Mesenchymal stem cell (in vitro differentiated cells and primary cell): Measurements from ENCODE around the gene TSN. TPM values are rescaled to one million over a fixed set of nuclear protein-coding genes. Genes with fewer than 3 reads are reported as not detected.
A peak's percentile ranks its signal among the peaks of the same experiment; 100 is the strongest.

ENCODE experiments used
- DNase-seq: peaks from one replicate; pipeline ENCODE4 v3.0.0-alpha.2; 2013
- H2AFZ ChIP-seq: one replicate; pipeline ENCODE4 v1.6.1; 2013; ENCODE audit warnings: low read depth, mild to moderate bottlenecking, control low read depth, inconsistent platforms, low read length, moderate library complexity
- H2AK5ac ChIP-seq: 2 replicates; pipeline ENCODE4 v1.6.1; 2013; ENCODE audit warnings: low read length, moderate library complexity, mild to moderate bottlenecking, inconsistent platforms; ENCODE audit not compliant: severe bottlenecking
- H2BK120ac ChIP-seq: one replicate; pipeline ENCODE4 v1.6.1; 2013; ENCODE audit warnings: low read depth, mild to moderate bottlenecking, inconsistent platforms, low read length, moderate library complexity
- H2BK12ac ChIP-seq, 2 experiments: one replicate each; pipeline ENCODE4 v1.6.1; 2013; ENCODE audit warnings: inconsistent platforms in 2 of 2, low read length in 2 of 2, mild to moderate bottlenecking in 2 of 2, moderate library complexity in 2 of 2, control low read depth in 1 of 2
- H2BK15ac ChIP-seq: one replicate; pipeline ENCODE4 v1.6.1; 2013; ENCODE audit warnings: mild to moderate bottlenecking, low read depth, inconsistent platforms; ENCODE audit not compliant: poor library complexity, severe bottlenecking
- H2BK5ac ChIP-seq: 2 replicates; pipeline ENCODE4 v1.6.1; 2013; ENCODE audit warnings: low read depth, mild to moderate bottlenecking, low read length, control low read depth, inconsistent platforms; ENCODE audit not compliant: poor library complexity, severe bottlenecking
- H3K14ac ChIP-seq, 2 experiments: one replicate each; pipeline ENCODE4 v1.6.1; 2013; ENCODE audit warnings: inconsistent platforms in 2 of 2, low read length in 2 of 2, control low read depth in 1 of 2, mild to moderate bottlenecking in 1 of 2, moderate library complexity in 1 of 2
- H3K18ac ChIP-seq, 2 experiments: one replicate each; pipeline ENCODE4 v1.6.1; 2013; ENCODE audit warnings: inconsistent platforms in 2 of 2, low read length in 2 of 2, control low read depth in 1 of 2, low read depth in 1 of 2, mild to moderate bottlenecking in 1 of 2
- H3K23ac ChIP-seq, 2 experiments: one replicate each; pipeline ENCODE4 v1.6.1; 2013; ENCODE audit warnings: inconsistent platforms in 2 of 2, low read length in 2 of 2, mild to moderate bottlenecking in 2 of 2, moderate library complexity in 2 of 2, control low read depth in 1 of 2
- H3K27ac ChIP-seq: 2 replicates; pipeline ENCODE4 v1.5.1; 2013; ENCODE audit warnings: mild to moderate bottlenecking, moderate library complexity, low read length, control low read depth, inconsistent platforms; ENCODE audit not compliant: poor library complexity, severe bottlenecking
- H3K27me3 ChIP-seq, 2 experiments: 2 replicates each; pipeline versions ENCODE4 v1.6.1 to v1.7.0; 2013; ENCODE audit warnings: low read length in 2 of 2, mild to moderate bottlenecking in 2 of 2, moderate library complexity in 2 of 2, control low read depth in 1 of 2, inconsistent platforms in 1 of 2; ENCODE audit not compliant: control insufficient read depth in 1 of 2, insufficient read depth in 1 of 2
- H3K36me3 ChIP-seq, 2 experiments: 2 replicates each; pipeline versions ENCODE4 v1.6.1 to v1.7.0; 2013; ENCODE audit warnings: low read length in 2 of 2, control low read depth in 1 of 2, inconsistent platforms in 1 of 2, low read depth in 1 of 2, mild to moderate bottlenecking in 1 of 2; ENCODE audit not compliant: insufficient read depth in 2 of 2, control insufficient read depth in 1 of 2
- H3K4ac ChIP-seq, 2 experiments: one replicate each; pipeline ENCODE4 v1.6.1; 2013; ENCODE audit warnings: inconsistent platforms in 2 of 2, low read length in 2 of 2, mild to moderate bottlenecking in 2 of 2, moderate library complexity in 2 of 2, control low read depth in 1 of 2, low read depth in 1 of 2
- H3K4me1 ChIP-seq: 2 replicates; pipeline ENCODE4 v1.6.1; 2013; ENCODE audit warnings: low read depth, low read length, control low read depth; ENCODE audit not compliant: control insufficient read depth, insufficient read depth
- H3K4me2 ChIP-seq: 2 replicates; pipeline ENCODE4 v1.6.1; 2013; ENCODE audit warnings: low read length, mild to moderate bottlenecking, inconsistent platforms; ENCODE audit not compliant: poor library complexity, severe bottlenecking
- H3K4me3 ChIP-seq, 2 experiments: 2 replicates each; pipeline versions ENCODE4 v1.5.1 to v1.7.0; 2013; ENCODE audit warnings: low read length in 2 of 2, mild to moderate bottlenecking in 2 of 2, control low read depth in 1 of 2, low read depth in 1 of 2; ENCODE audit not compliant: insufficient read depth in 1 of 2
- H3K79me1 ChIP-seq: replicated peaks from 2 replicates; pipeline ENCODE4 v1.6.1; 2013; ENCODE audit warnings: mild to moderate bottlenecking, control low read depth, low read length, inconsistent platforms; ENCODE audit not compliant: poor library complexity, severe bottlenecking
- H3K9ac ChIP-seq: 2 replicates; pipeline ENCODE4 v1.7.0; 2013; ENCODE audit warnings: mild to moderate bottlenecking, low read length, moderate library complexity
- H3K9me3 ChIP-seq: 2 replicates; pipeline ENCODE4 v1.7.0; 2013; ENCODE audit warnings: mild to moderate bottlenecking, low read length; ENCODE audit not compliant: control insufficient read depth
- H4K8ac ChIP-seq: one replicate; pipeline ENCODE4 v1.6.1; 2013; ENCODE audit warnings: inconsistent platforms, mild to moderate bottlenecking, low read length, moderate library complexity
- H4K91ac ChIP-seq: one replicate; pipeline ENCODE4 v1.6.1; 2013; ENCODE audit warnings: mild to moderate bottlenecking, low read length, inconsistent platforms
- WGBS: methylation state at CpG from one replicate; pipeline ENCODE4 v1.1.7; 2013; ENCODE audit warnings: mixed read lengths; 5-methylcytosine and 5-hydroxymethylcytosine counted together
- polyA plus RNA-seq, 2 experiments: library from polyadenylated mRNA; stranded (reverse); fragments of 200-250 nt; gene quantifications; one replicate each; pipeline ENCODE4 v1.2.3, GENCODE V29; 2013

TSN gene
- 28.6 TPM for polyA plus RNA-seq (2013, experiment 1 of 2)
- 29.9 TPM for polyA plus RNA-seq (2013, experiment 2 of 2)

DNA sequence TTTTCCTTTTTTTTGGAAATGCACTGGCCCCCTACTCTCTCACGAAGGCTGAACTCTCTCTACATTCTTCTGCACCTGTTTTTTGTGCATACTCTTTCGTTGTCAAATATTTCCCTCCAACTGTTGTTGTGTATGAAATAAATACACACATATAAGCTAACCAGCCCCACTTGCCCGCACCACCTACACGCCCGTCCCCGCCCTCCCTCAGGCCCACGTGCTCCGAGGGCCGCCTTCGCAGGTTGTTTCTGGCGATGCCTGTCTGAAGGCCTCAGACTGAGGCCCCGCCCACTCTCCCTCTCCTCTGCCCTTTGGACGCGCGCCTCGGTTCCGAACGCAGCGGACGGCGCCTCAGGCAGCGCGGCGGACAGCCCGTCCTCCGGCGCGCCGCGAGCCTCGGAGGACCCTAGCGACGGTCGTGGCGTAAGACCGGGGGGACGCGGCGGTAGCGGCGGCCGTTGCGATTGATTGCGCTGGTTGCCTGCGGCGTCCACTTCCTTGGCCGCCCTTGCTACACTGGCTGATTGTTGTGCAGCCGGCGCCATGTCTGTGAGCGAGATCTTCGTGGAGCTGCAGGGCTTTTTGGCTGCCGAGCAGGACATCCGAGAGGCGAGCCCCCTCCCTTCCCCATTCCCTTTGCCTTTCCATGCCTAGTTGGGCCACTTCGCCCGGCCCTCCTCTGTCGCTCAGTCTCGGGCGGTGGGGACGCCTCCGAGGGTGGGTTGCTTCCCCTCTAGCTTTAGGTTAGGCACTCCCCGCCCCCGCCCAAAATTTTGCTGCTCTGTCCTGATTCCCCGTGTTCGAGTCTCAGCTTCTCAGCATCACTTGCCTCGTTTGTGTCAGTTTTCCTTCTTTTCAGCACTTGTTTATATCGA is at the start of gene TSN:
Gene TSN (plus strand): TSS at position 415 of the 875 bp plus-strand sequence. CDS start 129 bp downstream, at position 544.
- DNase-seq, result peak; percentile 97
- peak within 1 kb of the TSS; percentile 44 to 88 for H3K4ac ChIP-seq
- under 1% methylated on average over 66 of the region's 67 CpGs for WGBS
- H3K4me2 ChIP-seq, result peak within 1 kb of the TSS; percentile 86
- H3K4me3 ChIP-seq, result peak within 1 kb of the TSS; percentile 91 to 98
- H2BK12ac ChIP-seq, result no peak within 1 kb of the TSS
- peak within 1 kb of the TSS; percentile 65 for H3K27ac ChIP-seq
- no peak within 1 kb of the TSS for H2BK120ac ChIP-seq
- peak within 1 kb of the TSS; percentile 85 for H2AFZ ChIP-seq
- peaks cover 14% of the 10 kb centered on the region for H3K79me1 ChIP-seq
- H3K9ac ChIP-seq, result peak within 1 kb of the TSS; percentile 96
- no peaks in the 10 kb centered on the region for H3K9me3 ChIP-seq
- no peak within 1 kb of the TSS for H3K14ac ChIP-seq
- H3K23ac ChIP-seq, result no peak within 1 kb of the TSS
- peak within 1 kb of the TSS; percentile 64 to 75 for H3K18ac ChIP-seq
- no peak within 1 kb of the TSS for H2AK5ac ChIP-seq
- no peaks in the 10 kb centered on the region for H3K27me3 ChIP-seq
- H2BK15ac ChIP-seq, result peak within 1 kb of the TSS; percentile 54
- peaks cover 6 to 25% of the 10 kb centered on the region in 2 experiments for H3K36me3 ChIP-seq
- H3K4me1 ChIP-seq, result peaks cover 3% of the 10 kb centered on the region
- H4K8ac ChIP-seq, result peak within 1 kb of the TSS; percentile 99
- peak within 1 kb of the TSS; percentile 94 for H4K91ac ChIP-seq
- no peak within 1 kb of the TSS for H2BK5ac ChIP-seq

DNA sequence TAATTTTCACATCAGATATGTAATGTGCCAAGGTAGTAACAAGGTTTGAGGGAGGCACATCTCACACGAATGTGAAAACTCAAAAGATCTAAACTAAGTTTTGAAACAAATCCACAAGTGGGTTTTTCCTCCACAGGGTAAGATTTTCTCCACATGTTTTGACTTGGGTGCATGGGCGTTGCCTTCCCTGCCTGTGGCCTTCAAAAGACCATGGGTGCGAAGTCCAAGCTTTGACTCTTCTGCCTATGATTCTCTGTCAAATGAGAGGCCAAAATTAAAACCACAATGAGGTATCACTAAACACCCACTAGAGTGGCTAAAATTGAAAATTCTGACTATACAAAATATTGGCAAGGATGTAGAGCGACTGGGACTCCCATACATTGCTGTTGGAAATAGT is 49.5 kb upstream of the TSN start:
- no peak overlapping the region for H2BK5ac ChIP-seq
- H2AK5ac ChIP-seq, result peak overlapping the region; percentile 10
- H3K14ac ChIP-seq, result no peak overlapping the region
- no peak overlapping the region for H2BK12ac ChIP-seq
- DNase-seq, result no peak
- no peaks in the 10 kb centered on the region for H3K36me3 ChIP-seq
- H3K9ac ChIP-seq, result no peak overlapping the region
- no peak overlapping the region for H2BK120ac ChIP-seq
- no peaks in the 10 kb centered on the region for H3K79me1 ChIP-seq
- H2BK15ac ChIP-seq, result no peak overlapping the region
- H4K91ac ChIP-seq, result no peak overlapping the region
- no peak overlapping the region for H4K8ac ChIP-seq
- H3K4me3 ChIP-seq, result no peak overlapping the region
- H3K9me3 ChIP-seq, result no peaks in the 10 kb centered on the region
- no peak overlapping the region for H3K4me2 ChIP-seq
- 87% methylated on average over 3 of the region's 4 CpGs for WGBS
- no peak overlapping the region for H3K18ac ChIP-seq
- H3K27me3 ChIP-seq, result no peaks in the 10 kb centered on the region
- no peak overlapping the region for H3K23ac ChIP-seq
- H2AFZ ChIP-seq, result no peak overlapping the region
- no peak overlapping the region for H3K27ac ChIP-seq
- H3K4me1 ChIP-seq, result peaks cover 17% of the 10 kb centered on the region
- no peak overlapping the region for H3K4ac ChIP-seq

DNA sequence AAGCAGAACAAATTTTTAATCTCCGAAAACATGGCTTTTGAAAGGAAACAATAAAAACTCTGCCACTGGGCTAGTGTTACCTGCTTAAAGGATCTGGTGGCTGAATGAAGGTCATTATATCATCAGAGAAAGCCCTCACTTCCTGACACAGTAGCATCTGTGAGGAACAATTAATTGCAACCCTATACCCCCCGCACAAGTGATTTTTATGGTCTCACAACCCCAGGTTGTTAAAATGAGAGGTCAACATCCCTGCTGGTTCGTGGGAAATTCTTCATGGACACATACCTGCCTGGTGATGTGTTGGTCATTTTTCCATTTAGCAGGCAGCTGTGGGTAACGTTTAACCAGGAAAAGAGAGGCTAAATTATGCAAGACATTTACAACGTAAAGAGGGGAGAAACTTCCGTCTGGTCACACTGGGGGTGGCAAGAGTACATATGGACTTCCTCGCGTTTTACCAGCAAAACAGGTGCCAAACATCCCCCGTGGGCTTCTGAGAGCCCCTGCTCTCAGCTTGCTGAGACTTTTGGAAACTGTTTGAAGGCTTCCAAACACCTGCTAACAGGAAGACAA is 48.0 kb upstream of the TSN start:
- Histone ChIP-seq H3K4ac (no peak overlapping the region), H4K91ac (no peak overlapping the region), H3K4me2 (peak overlapping the region; percentile 14), H2BK120ac (no peak overlapping the region), H3K14ac (no peak overlapping the region), H3K79me1 (no peaks in the 10 kb centered on the region), H2BK5ac (peak overlapping the region; percentile 48), H3K4me3 (no peak overlapping the region), H3K27ac (peak overlapping the region; percentile 86), H3K27me3 (no peaks in the 10 kb centered on the region), H2AK5ac (no peak overlapping the region), H3K9me3 (no peaks in the 10 kb centered on the region), H3K23ac (no peak overlapping the region), H2AFZ (no peak overlapping the region), H3K9ac (no peak overlapping the region), H2BK12ac (no peak overlapping the region), H3K4me1 (peaks cover 17% of the 10 kb centered on the region), H3K18ac (no peak overlapping the region), H4K8ac (no peak overlapping the region), H3K36me3 (no peaks in the 10 kb centered on the region), H2BK15ac (no peak overlapping the region)
- DNase-seq, result no peak
- WGBS, result 60% methylated on average over 9 of the region's 9 CpGs

DNA sequence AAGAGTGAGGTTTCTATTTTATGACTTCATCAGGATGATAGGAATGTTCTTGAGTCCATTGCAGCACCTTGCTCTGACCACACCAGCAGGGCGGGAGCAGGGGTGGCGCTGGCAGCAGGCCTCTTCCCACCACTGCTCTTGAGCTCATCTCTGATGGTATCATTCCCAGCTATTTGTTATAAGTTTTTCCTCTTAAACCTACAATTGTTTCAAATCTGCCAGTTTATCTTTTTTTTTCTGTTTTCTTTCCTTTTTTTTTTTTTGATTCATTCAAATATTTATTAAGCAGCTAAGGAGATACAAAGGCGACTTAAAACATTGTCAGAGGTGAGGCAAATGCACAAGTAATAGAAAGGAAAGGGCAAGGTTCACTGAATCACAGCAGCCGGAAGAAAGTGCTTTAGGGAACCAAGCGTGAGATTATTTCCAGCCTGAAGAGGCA is 47.5 kb upstream of the TSN start:
- no peaks in the 10 kb centered on the region for H3K79me1 ChIP-seq
- H2AK5ac ChIP-seq, result no peak overlapping the region
- no peak overlapping the region for H4K8ac ChIP-seq
- H3K18ac ChIP-seq, result no peak overlapping the region
- H2BK5ac ChIP-seq, result peak overlapping the region; percentile 11
- 81% methylated on average over 5 of the region's 5 CpGs for WGBS
- H4K91ac ChIP-seq, result no peak overlapping the region
- no peaks in the 10 kb centered on the region for H3K27me3 ChIP-seq
- H3K4ac ChIP-seq, result no peak overlapping the region
- peaks cover 17% of the 10 kb centered on the region for H3K4me1 ChIP-seq
- no peak overlapping the region for H3K4me3 ChIP-seq
- no peak overlapping the region for H2BK15ac ChIP-seq
- H3K23ac ChIP-seq, result no peak overlapping the region
- DNase-seq, result no peak
- H3K4me2 ChIP-seq, result peak overlapping the region; percentile 14
- H3K9ac ChIP-seq, result no peak overlapping the region
- H3K27ac ChIP-seq, result peak overlapping the region; percentile 86
- no peak overlapping the region for H2BK120ac ChIP-seq
- no peaks in the 10 kb centered on the region for H3K9me3 ChIP-seq
- H2AFZ ChIP-seq, result no peak overlapping the region
- H2BK12ac ChIP-seq, result no peak overlapping the region
- H3K36me3 ChIP-seq, result no peaks in the 10 kb centered on the region
- no peak overlapping the region for H3K14ac ChIP-seq
